ENCODE results near the gene SIPA1L3.

The SIPA1L3 gene

DNA sequence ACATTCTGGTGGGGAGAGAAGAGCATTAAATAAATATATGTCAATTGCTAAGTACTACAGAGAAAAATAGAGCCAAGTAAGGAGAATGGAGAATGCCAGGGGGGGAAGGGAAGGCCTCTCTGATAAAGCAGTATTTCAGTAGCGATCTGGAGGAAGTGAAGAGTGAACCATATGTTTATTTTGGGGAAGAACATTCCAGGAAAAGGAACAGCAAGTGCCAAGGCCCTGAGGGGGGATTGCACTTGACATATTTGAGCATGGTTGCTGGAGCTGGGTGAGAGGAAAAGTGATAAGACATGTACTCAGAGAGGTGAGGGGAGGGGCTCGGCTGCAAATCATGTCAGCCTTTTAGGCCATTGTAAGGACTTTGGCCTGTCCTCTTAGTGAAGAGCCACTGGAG lies 31.0 kb upstream of the SIPA1L3 start:
- no peak overlapping the region for H3K4me3 ChIP-seq (ENCODE audit: control insufficient read depth, low read depth, low read length)
- DNase-seq (ENCODE audit: low read depth), result no peak
- TF ChIP-seq, protein P1, sequence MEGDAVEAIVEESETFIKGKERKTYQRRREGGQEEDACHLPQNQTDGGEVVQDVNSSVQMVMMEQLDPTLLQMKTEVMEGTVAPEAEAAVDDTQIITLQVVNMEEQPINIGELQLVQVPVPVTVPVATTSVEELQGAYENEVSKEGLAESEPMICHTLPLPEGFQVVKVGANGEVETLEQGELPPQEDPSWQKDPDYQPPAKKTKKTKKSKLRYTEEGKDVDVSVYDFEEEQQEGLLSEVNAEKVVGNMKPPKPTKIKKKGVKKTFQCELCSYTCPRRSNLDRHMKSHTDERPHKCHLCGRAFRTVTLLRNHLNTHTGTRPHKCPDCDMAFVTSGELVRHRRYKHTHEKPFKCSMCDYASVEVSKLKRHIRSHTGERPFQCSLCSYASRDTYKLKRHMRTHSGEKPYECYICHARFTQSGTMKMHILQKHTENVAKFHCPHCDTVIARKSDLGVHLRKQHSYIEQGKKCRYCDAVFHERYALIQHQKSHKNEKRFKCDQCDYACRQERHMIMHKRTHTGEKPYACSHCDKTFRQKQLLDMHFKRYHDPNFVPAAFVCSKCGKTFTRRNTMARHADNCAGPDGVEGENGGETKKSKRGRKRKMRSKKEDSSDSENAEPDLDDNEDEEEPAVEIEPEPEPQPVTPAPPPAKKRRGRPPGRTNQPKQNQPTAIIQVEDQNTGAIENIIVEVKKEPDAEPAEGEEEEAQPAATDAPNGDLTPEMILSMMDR (conservative IDR thresholded peaks at IDR 0.05; ENCODE audit: control insufficient read depth, insufficient read depth, low read depth, low read length), result no peak

DNA sequence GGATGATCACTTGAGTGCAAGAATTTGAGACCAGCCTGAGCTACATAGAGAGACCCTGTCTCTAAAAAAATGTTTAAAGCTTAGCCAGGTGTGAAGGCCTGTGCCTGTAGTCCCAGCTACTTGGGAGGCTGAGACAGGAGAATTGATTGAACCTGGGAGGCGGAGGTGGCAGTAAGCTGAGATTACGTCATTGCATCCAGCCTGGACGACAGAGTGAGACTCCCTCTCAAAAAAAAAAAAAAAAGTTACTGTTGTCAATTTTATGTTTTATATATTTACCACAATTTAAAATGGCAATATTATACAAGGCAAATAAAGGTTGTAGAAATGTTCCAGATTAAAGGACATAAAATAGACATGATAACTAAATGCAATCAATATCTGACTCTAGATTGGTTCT lies 29.9 kb upstream of the SIPA1L3 start:
- no peak overlapping the region for H3K4me3 ChIP-seq (ENCODE audit: control insufficient read depth, low read depth, low read length)
- TF ChIP-seq, protein P1 (conservative IDR thresholded peaks at IDR 0.05; ENCODE audit: control insufficient read depth, insufficient read depth, low read depth, low read length), result no peak
- no peak for DNase-seq (ENCODE audit: low read depth)

DNA sequence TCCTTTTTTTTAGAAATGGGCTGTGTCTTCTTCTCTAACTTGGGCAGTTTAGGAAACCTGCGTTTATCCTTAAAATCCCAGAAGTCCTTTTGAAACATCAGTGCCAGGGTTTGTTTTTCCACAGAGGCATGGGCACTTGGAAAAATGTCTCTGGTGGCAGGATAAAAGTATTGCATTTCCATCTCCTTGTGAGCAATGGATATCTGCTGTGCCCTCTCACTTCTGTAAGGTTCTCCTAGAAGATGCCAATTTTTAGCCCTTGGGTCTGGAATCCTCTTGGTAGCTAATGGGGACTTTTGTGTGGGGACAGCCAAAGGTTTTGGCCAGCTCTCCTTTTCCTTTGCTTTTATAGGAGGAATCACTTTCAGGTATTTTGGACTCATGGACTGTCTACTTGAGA lies 21.6 kb upstream of the SIPA1L3 start:
- no peak for DNase-seq (ENCODE audit: low read depth)
- no peak overlapping the region for H3K4me3 ChIP-seq (ENCODE audit: control insufficient read depth, low read depth, low read length)
- TF ChIP-seq, protein P1 (conservative IDR thresholded peaks at IDR 0.05; ENCODE audit: control insufficient read depth, insufficient read depth, low read depth, low read length), result no peak

DNA sequence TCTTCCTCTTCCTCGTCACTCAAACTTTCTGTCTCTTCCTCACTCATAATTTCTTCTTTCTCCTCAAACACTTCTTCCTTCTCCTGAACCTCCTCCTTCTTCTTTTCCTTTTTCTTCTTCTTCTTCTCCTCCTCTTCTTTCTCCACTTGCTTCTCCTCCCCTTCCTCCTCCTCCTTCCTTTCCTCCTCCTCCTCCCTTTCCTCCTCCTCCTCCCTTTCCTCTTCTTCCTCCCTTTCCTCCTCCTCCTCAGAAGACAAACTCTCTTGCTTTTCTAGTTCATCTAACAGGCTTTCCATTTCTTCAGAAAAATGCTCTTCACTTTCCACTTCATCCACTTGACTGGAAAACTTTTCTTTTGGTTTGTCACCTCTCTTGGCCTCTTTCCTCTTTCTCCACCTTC lies 20.4 kb upstream of the SIPA1L3 start:
- no peak for DNase-seq (ENCODE audit: low read depth)
- no peak overlapping the region for H3K4me3 ChIP-seq (ENCODE audit: control insufficient read depth, low read depth, low read length)
- TF ChIP-seq, protein P1 (conservative IDR thresholded peaks at IDR 0.05; ENCODE audit: control insufficient read depth, insufficient read depth, low read depth, low read length), result no peak

DNA sequence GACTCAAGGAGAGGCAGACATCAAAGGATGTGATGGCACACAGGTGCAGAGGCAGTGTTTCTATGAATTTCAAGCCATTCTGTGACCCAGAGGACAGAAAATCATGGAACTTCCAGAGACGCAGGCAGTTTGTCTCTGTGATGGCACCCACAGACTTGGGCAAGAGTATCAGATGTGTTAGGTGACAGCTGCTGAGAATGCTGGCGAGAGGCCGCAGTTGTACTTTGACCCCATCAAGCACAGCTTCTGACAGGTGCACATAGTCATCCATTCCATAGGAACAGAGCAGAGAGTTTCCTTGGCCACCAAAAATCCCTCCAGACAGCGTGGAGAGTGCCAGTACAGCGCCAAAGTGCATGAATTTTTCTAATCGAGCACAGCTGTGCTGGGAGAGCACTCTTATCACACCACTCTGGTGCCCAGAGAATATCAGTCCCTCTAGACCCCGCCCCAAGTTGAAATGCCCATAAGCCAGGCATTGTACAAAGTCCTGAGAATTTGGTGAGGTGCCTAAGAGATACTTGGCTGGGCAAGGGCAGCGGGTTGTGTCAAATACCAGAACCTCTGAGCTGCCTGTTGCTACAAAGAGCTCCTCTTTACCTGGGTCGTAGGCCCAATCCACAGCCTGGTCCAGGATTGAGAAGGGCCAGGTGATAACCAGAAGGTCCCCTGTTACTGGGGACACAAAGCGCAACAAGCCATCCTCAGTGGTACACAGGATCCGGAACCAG lies 13.0 kb upstream of the SIPA1L3 start:
- DNase-seq (ENCODE audit: low read depth), result no peak
- TF ChIP-seq, protein P1 (conservative IDR thresholded peaks at IDR 0.05; ENCODE audit: control insufficient read depth, insufficient read depth, low read depth, low read length), result no peak
- no peak overlapping the region for H3K4me3 ChIP-seq (ENCODE audit: control insufficient read depth, low read depth, low read length)

DNA sequence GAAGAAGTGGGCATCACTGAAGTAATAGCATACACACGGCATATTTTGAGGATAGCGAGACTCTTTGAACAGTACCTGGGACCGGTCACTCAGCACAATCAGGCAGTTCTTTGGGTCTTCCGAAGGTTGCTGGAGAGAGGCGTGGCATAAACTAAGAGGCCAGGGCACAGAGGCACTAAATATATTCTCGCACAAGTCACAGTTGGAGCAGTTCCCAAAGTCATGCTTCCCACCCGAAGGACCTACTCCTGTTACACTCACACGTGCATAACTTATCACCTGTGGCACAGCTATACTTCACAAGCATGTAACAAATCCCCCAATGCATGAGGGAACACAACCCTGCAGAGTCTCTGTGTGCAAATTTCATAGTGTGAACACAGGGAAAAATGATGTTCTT lies 10.8 kb upstream of the SIPA1L3 start:
- DNase-seq (ENCODE audit: low read depth), result no peak
- no peak overlapping the region for H3K4me3 ChIP-seq (ENCODE audit: control insufficient read depth, low read depth, low read length)
- TF ChIP-seq, protein P1 (conservative IDR thresholded peaks at IDR 0.05; ENCODE audit: control insufficient read depth, insufficient read depth, low read depth, low read length), result no peak

Data from fibroblast of mammary gland (primary cell).